ENCODE results near the gene IGLON5. TPM values are rescaled to one million over a fixed set of nuclear protein-coding genes. Genes with fewer than 3 reads are reported as not detected.

Gene IGLON5
- total RNA-seq, 1 experiment from 2014 or later: not detected

- no peak for DNase-seq
- CTCF ChIA-PET: no interaction called here
These were observed 35.9 kb downstream of the IGLON5 start for GRCh38 chr19:51347209-51347928.

GRCh38 chr19:51351266-51351990 lies 40.0 kb downstream of the IGLON5 start:
- intact Hi-C loops (cut with micrococcal nuclease; ENCODE audit: unreplicated experiment): no loop called here

More at GRCh38 chr19:51347209-51347928, 35.9 kb downstream of the IGLON5 start:
- intact Hi-C loops (cut with micrococcal nuclease; ENCODE audit: unreplicated experiment): no loop called here
- Histone ChIP-seq H3K27me3 (ENCODE audit: insufficient read depth, low read depth) (no peaks in the 10 kb centered on the region), H3K9me2 (ENCODE audit: insufficient read depth) (no peaks in the 10 kb centered on the region), H3K27ac (no peak overlapping the region), H3K36me3 (ENCODE audit: low read depth) (no peaks in the 10 kb centered on the region), H3K9me3 (ENCODE audit: insufficient read depth, low read depth) (no peaks in the 10 kb centered on the region), H3K4me3 (no peak overlapping the region), H3K79me2 (ENCODE audit: low read depth) (no peaks in the 10 kb centered on the region), H3K4me1 (replicated peaks; ENCODE audit: insufficient read depth) (peaks cover 11% of the 10 kb centered on the region), H3F3A (ENCODE audit: insufficient read depth, low read depth) (peaks cover 25% of the 10 kb centered on the region), H3K4me2 (no peak overlapping the region), H2AFZ (no peak overlapping the region), H4K20me1 (ENCODE audit: insufficient read depth) (no peaks in the 10 kb centered on the region; the same call in none of the 2 replicates)
- no TSS peak for BruUV-seq (replicated peaks)
- TF ChIP-seq EZH2 (IDR thresholded peaks at IDR 0.05; ENCODE audit: low read depth) (no peak), CTCF (conservative IDR thresholded peaks at IDR 0.05) (no peak)
- POLR2A ChIA-PET (ENCODE audit: unreplicated experiment): no interaction called here

More at GRCh38 chr19:51351266-51351990, 40.0 kb downstream of the IGLON5 start:
- ChIA-PET POLR2A (ENCODE audit: unreplicated experiment) (no interaction called here), CTCF (interaction anchor here (0.6 kb wide), 1 partner anchor 10 kb away, joined by 4 read pairs; the partner anchor contains the start of gene VSIG10L)
- H3K4me2 ChIP-seq: no peak overlapping the region
- H3K27me3 ChIP-seq (ENCODE audit: insufficient read depth, low read depth): no peaks in the 10 kb centered on the region
- no peaks in the 10 kb centered on the region for H3K36me3 ChIP-seq (ENCODE audit: low read depth)
- H3F3A ChIP-seq (ENCODE audit: insufficient read depth, low read depth): peaks cover 17% of the 10 kb centered on the region
- H2AFZ ChIP-seq: no peak overlapping the region
- no peaks in the 10 kb centered on the region; the same call in none of the 2 replicates for H4K20me1 ChIP-seq (ENCODE audit: insufficient read depth)
- no peak overlapping the region for H3K4me3 ChIP-seq
- no TSS peak for BruUV-seq (replicated peaks)
- no peak for TF ChIP-seq EZH2 (IDR thresholded peaks at IDR 0.05; ENCODE audit: low read depth)
- TF ChIP-seq CTCF (conservative IDR thresholded peaks at IDR 0.05): no peak
- DNase-seq: no peak
- H3K9me2 ChIP-seq (ENCODE audit: insufficient read depth): no peaks in the 10 kb centered on the region
- H3K79me2 ChIP-seq (ENCODE audit: low read depth): no peaks in the 10 kb centered on the region
- H3K9me3 ChIP-seq (ENCODE audit: insufficient read depth, low read depth): no peaks in the 10 kb centered on the region
- H3K27ac ChIP-seq: peak overlapping the region; percentile 58
- H3K4me1 ChIP-seq (replicated peaks; ENCODE audit: insufficient read depth): peaks cover 8% of the 10 kb centered on the region
